HG03575 (cell line): ENCODE data around the gene UNC13A.
"Not testable (repeated sequence)": the region's sequence is repeated elsewhere in the genome, so short reads cannot be mapped to it uniquely, and the experiment has no call there.

Source experiments
- ATAC-seq: cut with Tn5 transposase; IDR thresholded peaks from one replicate; pipeline ENCODE4 v1.9.1; 2021; ENCODE audit not compliant: unreplicated experiment, insufficient number of reproducible peaks, low FRiP score; ENCODE audit errors: extremely low read depth

UNC13A gene

GRCh38 chr19:17581211-17581874, 106.8 kb downstream of the UNC13A start:
- ATAC-seq, result no peak

DNA sequence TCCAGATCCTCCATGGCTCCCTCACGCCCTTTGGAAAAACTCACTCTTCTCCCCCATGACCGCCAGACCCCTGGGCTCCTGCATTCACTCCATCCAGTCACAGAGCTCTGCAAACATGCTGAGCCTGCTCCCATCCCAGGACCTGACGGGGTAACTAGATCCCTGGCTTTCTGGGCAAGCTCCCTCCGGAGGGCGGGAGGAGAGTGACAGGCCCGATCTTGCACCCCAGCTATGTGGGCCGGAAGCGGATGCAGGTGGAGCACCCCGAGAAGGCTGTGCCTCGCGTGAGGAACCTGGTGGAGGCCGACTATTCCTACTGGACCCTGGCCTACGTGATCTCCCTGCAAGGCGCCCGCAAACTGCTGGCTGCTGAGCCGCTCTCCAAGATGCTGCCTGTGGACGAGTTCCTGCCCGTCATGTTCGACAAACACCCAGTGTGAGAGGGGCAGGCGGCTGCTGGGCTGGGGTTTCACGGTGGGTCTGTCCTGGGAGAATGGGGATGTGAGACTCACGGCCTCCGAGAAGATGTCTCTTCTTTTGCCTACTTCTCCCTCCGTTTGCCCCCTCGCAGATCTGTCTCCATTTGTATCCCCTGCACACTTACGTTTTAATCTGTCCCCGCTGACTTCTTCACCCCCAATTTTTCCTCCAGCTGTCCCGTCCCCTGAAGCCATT, 107.5 kb downstream of the UNC13A start:
- ATAC-seq, result no peak

DNA sequence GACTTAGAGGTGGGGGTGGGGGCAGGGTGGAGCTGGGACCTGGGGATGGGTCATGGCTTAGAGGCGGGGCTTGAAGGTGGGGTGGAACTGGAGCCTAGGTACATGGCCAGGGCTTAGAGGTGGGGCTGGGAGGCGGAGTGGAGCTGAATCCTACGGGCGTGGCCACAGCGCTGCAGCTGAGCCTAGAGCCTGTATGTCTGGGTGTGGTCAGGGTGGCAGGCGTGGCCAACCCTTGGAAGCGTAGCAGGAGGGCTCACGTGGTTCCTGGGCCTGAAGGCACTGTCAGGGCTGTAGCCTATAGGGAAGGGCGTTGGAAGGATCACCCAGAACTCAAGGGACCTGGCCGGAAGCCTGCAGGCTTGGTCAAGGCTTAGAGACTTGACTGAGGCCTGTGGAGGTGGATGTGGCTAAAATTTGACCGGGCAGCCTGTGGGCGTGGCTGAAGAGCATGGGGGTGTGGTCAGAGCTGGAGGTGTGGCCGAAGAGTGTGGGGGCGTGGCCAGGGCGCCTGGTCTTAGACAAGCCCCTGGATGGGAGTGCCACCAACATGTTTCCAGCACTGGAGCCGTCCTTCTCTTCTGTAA, 108.4 kb downstream of the UNC13A start:
- ATAC-seq, result no peak

GRCh38 chr19:17577457-17578097, 110.6 kb downstream of the UNC13A start:
- no peak for ATAC-seq

GRCh38 chr19:17576758-17577456, 111.2 kb downstream of the UNC13A start:
- ATAC-seq, result no peak

- ATAC-seq, result no peak
Observed at GRCh38 chr19:17575871-17576757, 112.0 kb downstream of the UNC13A start.

GRCh38 chr19:17572638-17573037, 115.5 kb downstream of the UNC13A start:
- ATAC-seq, result no peak

- no peak for ATAC-seq
Observed at GRCh38 chr19:17570791-17571190, 117.4 kb downstream of the UNC13A start.

GRCh38 chr19:17570291-17570690, 117.9 kb downstream of the UNC13A start:
- not testable (repeated sequence) for ATAC-seq

DNA sequence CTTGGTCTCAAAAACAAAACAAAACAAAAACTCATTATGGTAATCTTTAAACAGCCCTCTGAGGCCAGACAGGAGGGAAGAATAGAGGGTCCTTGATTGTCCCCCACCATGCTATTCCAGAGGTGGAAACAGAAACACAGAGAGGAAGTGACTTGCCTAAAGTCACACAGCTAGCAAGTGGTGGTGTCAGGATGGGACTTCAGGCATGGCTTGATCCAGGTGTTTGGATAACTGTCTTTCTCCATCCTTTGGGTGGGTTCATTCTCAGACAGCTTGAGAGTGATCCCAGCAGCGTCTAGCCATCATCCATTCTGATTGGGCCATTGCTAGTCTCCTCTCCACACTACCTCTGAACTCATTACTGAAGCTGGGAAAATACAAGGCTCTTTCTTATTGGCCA, 120.2 kb downstream of the UNC13A start:
- no peak for ATAC-seq

- ATAC-seq, result no peak
Observed at GRCh38 chr19:17565611-17566010, 122.5 kb downstream of the UNC13A start.

GRCh38 chr19:17564781-17565180, 123.4 kb downstream of the UNC13A start:
- no peak for ATAC-seq

- ATAC-seq, result no peak
Observed at GRCh38 chr19:17562561-17562960, 125.6 kb downstream of the UNC13A start.

DNA sequence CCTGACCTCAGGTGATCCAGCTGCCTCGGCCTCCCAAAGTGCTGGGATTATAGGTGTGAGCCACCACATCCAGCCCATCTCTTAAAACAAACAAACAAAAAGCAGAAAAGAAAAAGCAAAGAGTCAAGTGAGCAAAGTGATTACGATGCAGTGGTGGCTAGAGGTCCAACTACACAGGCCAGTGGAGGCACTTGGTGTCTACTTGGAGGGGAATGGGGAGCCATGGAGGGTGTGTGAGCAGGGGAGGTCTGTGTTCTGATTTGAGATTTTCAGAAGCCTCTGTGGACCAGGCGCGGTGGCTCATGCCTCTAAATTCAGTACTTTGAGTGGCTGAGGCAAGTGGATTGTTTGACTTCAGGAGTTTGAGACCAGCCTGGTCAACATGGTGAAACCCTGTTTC, 126.1 kb downstream of the UNC13A start:
- no peak for ATAC-seq

GRCh38 chr19:17560205-17560595, 128.0 kb downstream of the UNC13A start:
- ATAC-seq, result no peak

GRCh38 chr19:17557466-17557865, 130.7 kb downstream of the UNC13A start:
- ATAC-seq, result no peak

GRCh38 chr19:17556995-17557394, 131.2 kb downstream of the UNC13A start:
- no peak for ATAC-seq

- no peak for ATAC-seq
Observed at GRCh38 chr19:17555929-17556813, 132.0 kb downstream of the UNC13A start.
